Karpas-422 (cell line): ENCODE measurements around the gene EFCAB11. TPM values are rescaled to one million over a fixed set of nuclear protein-coding genes. Genes with fewer than 3 reads are reported as not detected.

ENCODE experiments used
- DNase-seq: peaks from one replicate; pipeline ENCODE4 v3.0.0-alpha.2; 2015
- H2AFZ ChIP-seq: fragments of 200-600 bp; sonication (generic); 2 replicates; pipeline ENCODE4 v1.6.1; 2014; ENCODE audit warnings: antibody characterized with exemption, low read length, mixed read lengths
- H3K27ac ChIP-seq: fragments of 200-600 bp; sonication (generic); 2 replicates; pipeline ENCODE4 v1.5.1; 2014; ENCODE audit warnings: mild to moderate bottlenecking, low read length, moderate library complexity
- H3K27me3 ChIP-seq: fragments of 200-600 bp; sonication (generic); 2 replicates; pipeline ENCODE4 v1.6.1; 2014; ENCODE audit warnings: low read length, mixed read lengths
- H3K36me3 ChIP-seq: fragments of 200-600 bp; sonication (generic); 2 replicates; pipeline ENCODE4 v1.6.1; 2014; ENCODE audit warnings: low read length, mixed read lengths; ENCODE audit not compliant: insufficient read depth
- H3K4me1 ChIP-seq: fragments of 200-600 bp; sonication (generic); 2 replicates; pipeline ENCODE4 v1.6.1; 2014; ENCODE audit warnings: mild to moderate bottlenecking, low read length, mixed read lengths
- H3K4me2 ChIP-seq: fragments of 200-600 bp; sonication (generic); 2 replicates; pipeline ENCODE4 v1.6.1; 2014; ENCODE audit warnings: low read length, low read depth, mild to moderate bottlenecking; ENCODE audit not compliant: poor library complexity, severe bottlenecking
- H3K4me3 ChIP-seq: fragments of 200-600 bp; sonication (generic); 2 replicates; pipeline ENCODE4 v1.5.1; 2014; ENCODE audit warnings: mild to moderate bottlenecking, antibody characterized with exemption, low read length, mixed read lengths
- H3K79me2 ChIP-seq: fragments of 200-600 bp; sonication (generic); 2 replicates; pipeline ENCODE4 v1.6.1; 2014; ENCODE audit warnings: mild to moderate bottlenecking, low read length, mixed read lengths
- H3K9ac ChIP-seq: fragments of 200-600 bp; sonication (generic); 2 replicates; pipeline ENCODE4 v1.6.0; 2014; ENCODE audit warnings: low read length
- H3K9me2 ChIP-seq: fragments of 200-600 bp; sonication (generic), shearing (Covaris generic); replicated peaks from 2 replicates; pipeline ENCODE4 v1.6.0; 2014; ENCODE audit warnings: mild to moderate bottlenecking, low read length, moderate library complexity; ENCODE audit not compliant: insufficient read depth
- H3K9me3 ChIP-seq: fragments of 300-700, 200-600 bp; sonication (generic); 2 replicates; pipeline ENCODE4 v1.6.1; 2014; ENCODE audit warnings: low read length, mixed read lengths
- H4K20me1 ChIP-seq: fragments of 200-600 bp; sonication (generic); 2 replicates; pipeline ENCODE4 v1.6.1; 2014; ENCODE audit warnings: mild to moderate bottlenecking, antibody characterized with exemption, low read length, low read depth; ENCODE audit not compliant: insufficient read depth
- total RNA-seq: library from RNA; depleted of rRNA; stranded (reverse); fragments of >200 nt; shearing (Covaris generic); gene quantifications from 2 replicates; pipeline ENCODE4 v1.2.3, GENCODE V29; 2014; ENCODE audit warnings: low replicate concordance

Gene EFCAB11
- total RNA-seq, 1 experiment from 2014 or later: 43.3 TPM

- no peaks in the 10 kb centered on the region for H3K9me2 ChIP-seq
- H2AFZ ChIP-seq: no peak overlapping the region
- no peak overlapping the region for H3K4me2 ChIP-seq
- H3K4me3 ChIP-seq: no peak overlapping the region
- no peaks in the 10 kb centered on the region for H3K4me1 ChIP-seq
- no peaks in the 10 kb centered on the region for H3K9me3 ChIP-seq
- H3K9ac ChIP-seq: no peak overlapping the region
- H3K36me3 ChIP-seq: no peaks in the 10 kb centered on the region
- no peaks in the 10 kb centered on the region for H3K27me3 ChIP-seq
- no peaks in the 10 kb centered on the region for H3K79me2 ChIP-seq
- no peak for DNase-seq
- H4K20me1 ChIP-seq: no peaks in the 10 kb centered on the region
- H3K27ac ChIP-seq: no peak overlapping the region
Measured at GRCh38 chr14:89836830-89837469, 117.6 kb downstream of the EFCAB11 start.

GRCh38 chr14:89833661-89834060, 120.9 kb downstream of the EFCAB11 start:
- no peak for DNase-seq
- no peak overlapping the region for H3K27ac ChIP-seq
- H3K79me2 ChIP-seq: no peaks in the 10 kb centered on the region
- H3K9me3 ChIP-seq: no peaks in the 10 kb centered on the region
- H3K9me2 ChIP-seq: no peaks in the 10 kb centered on the region
- peaks cover 3% of the 10 kb centered on the region; the same call in 1 of the 2 replicates for H4K20me1 ChIP-seq
- H2AFZ ChIP-seq: no peak overlapping the region
- H3K27me3 ChIP-seq: no peaks in the 10 kb centered on the region
- no peak overlapping the region for H3K4me3 ChIP-seq
- no peak overlapping the region for H3K4me2 ChIP-seq
- H3K4me1 ChIP-seq: no peaks in the 10 kb centered on the region
- no peaks in the 10 kb centered on the region for H3K36me3 ChIP-seq
- H3K9ac ChIP-seq: no peak overlapping the region

GRCh38 chr14:89833120-89833532, 121.4 kb downstream of the EFCAB11 start:
- Histone ChIP-seq H3K9ac (no peak overlapping the region), H3K36me3 (no peaks in the 10 kb centered on the region), H3K9me3 (no peaks in the 10 kb centered on the region), H2AFZ (no peak overlapping the region), H3K27me3 (no peaks in the 10 kb centered on the region), H4K20me1 (peaks cover 3% of the 10 kb centered on the region; the same call in 1 of the 2 replicates), H3K4me1 (no peaks in the 10 kb centered on the region), H3K4me3 (no peak overlapping the region), H3K79me2 (no peaks in the 10 kb centered on the region), H3K9me2 (no peaks in the 10 kb centered on the region), H3K4me2 (no peak overlapping the region), H3K27ac (no peak overlapping the region)
- DNase-seq: no peak

- H3K9ac ChIP-seq: no peak overlapping the region
- no peaks in the 10 kb centered on the region for H3K9me2 ChIP-seq
- H3K79me2 ChIP-seq: no peaks in the 10 kb centered on the region
- no peak overlapping the region for H2AFZ ChIP-seq
- no peak overlapping the region for H3K4me3 ChIP-seq
- DNase-seq: no peak
- no peaks in the 10 kb centered on the region for H3K4me1 ChIP-seq
- H3K4me2 ChIP-seq: no peak overlapping the region
- H3K27ac ChIP-seq: no peak overlapping the region
- no peaks in the 10 kb centered on the region for H3K27me3 ChIP-seq
- no peaks in the 10 kb centered on the region for H3K36me3 ChIP-seq
- peaks cover 3% of the 10 kb centered on the region; the same call in 1 of the 2 replicates for H4K20me1 ChIP-seq
- H3K9me3 ChIP-seq: no peaks in the 10 kb centered on the region
Measured at GRCh38 chr14:89828471-89829165, 125.9 kb downstream of the EFCAB11 start.

- H3K4me3 ChIP-seq: no peak overlapping the region
- H3K9ac ChIP-seq: no peak overlapping the region
- no peak overlapping the region for H3K4me2 ChIP-seq
- H3K36me3 ChIP-seq: no peaks in the 10 kb centered on the region
- no peak overlapping the region for H3K27ac ChIP-seq
- H3K4me1 ChIP-seq: no peaks in the 10 kb centered on the region
- H3K79me2 ChIP-seq: no peaks in the 10 kb centered on the region
- no peak overlapping the region for H2AFZ ChIP-seq
- no peak for DNase-seq
- peaks cover 3% of the 10 kb centered on the region; the same call in 1 of the 2 replicates for H4K20me1 ChIP-seq
- no peaks in the 10 kb centered on the region for H3K9me3 ChIP-seq
- H3K9me2 ChIP-seq: no peaks in the 10 kb centered on the region
- H3K27me3 ChIP-seq: no peaks in the 10 kb centered on the region
Measured at GRCh38 chr14:89827265-89827664, 127.3 kb downstream of the EFCAB11 start.

- no peaks in the 10 kb centered on the region for H3K9me3 ChIP-seq
- H3K79me2 ChIP-seq: no peaks in the 10 kb centered on the region
- no peaks in the 10 kb centered on the region for H3K4me1 ChIP-seq
Measured at GRCh38 chr14:89826596-89826995, 127.9 kb downstream of the EFCAB11 start.

GRCh38 chr14:89823743-89824142, 130.8 kb downstream of the EFCAB11 start:
- DNase-seq: no peak
- H3K4me2 ChIP-seq: no peak overlapping the region
- no peak overlapping the region for H3K27ac ChIP-seq
- H3K79me2 ChIP-seq: no peaks in the 10 kb centered on the region
- H2AFZ ChIP-seq: no peak overlapping the region
- H3K9me3 ChIP-seq: no peaks in the 10 kb centered on the region
- H3K9ac ChIP-seq: no peak overlapping the region
- no peaks in the 10 kb centered on the region for H3K27me3 ChIP-seq
- H3K4me1 ChIP-seq: no peaks in the 10 kb centered on the region
- no peaks in the 10 kb centered on the region for H3K36me3 ChIP-seq
- no peaks in the 10 kb centered on the region for H3K9me2 ChIP-seq
- H3K4me3 ChIP-seq: no peak overlapping the region
- peaks cover 12% of the 10 kb centered on the region for H4K20me1 ChIP-seq

More at GRCh38 chr14:89826596-89826995, 127.9 kb downstream of the EFCAB11 start:
- Histone ChIP-seq H3K4me2 (no peak overlapping the region), H2AFZ (no peak overlapping the region), H3K36me3 (no peaks in the 10 kb centered on the region), H3K27me3 (no peaks in the 10 kb centered on the region), H3K9ac (no peak overlapping the region), H3K27ac (no peak overlapping the region), H4K20me1 (peaks cover 4% of the 10 kb centered on the region), H3K9me2 (no peaks in the 10 kb centered on the region), H3K4me3 (no peak overlapping the region)
- no peak for DNase-seq

GRCh38 chr14:89814126-89814525, 140.4 kb downstream of the EFCAB11 start:
- Histone ChIP-seq H3K4me1 (no peaks in the 10 kb centered on the region), H3K9ac (no peak overlapping the region), H3K27me3 (no peaks in the 10 kb centered on the region), H3K79me2 (no peaks in the 10 kb centered on the region), H3K4me3 (no peak overlapping the region), H3K4me2 (no peak overlapping the region), H2AFZ (no peak overlapping the region), H3K9me3 (no peaks in the 10 kb centered on the region), H3K27ac (no peak overlapping the region), H4K20me1 (no peaks in the 10 kb centered on the region), H3K9me2 (no peaks in the 10 kb centered on the region), H3K36me3 (no peaks in the 10 kb centered on the region)
- DNase-seq: no peak
